H9 (cell line): ENCODE measurements around the gene HSD17B8. TPM values are rescaled to one million over a fixed set of nuclear protein-coding genes. Genes with fewer than 3 reads are reported as not detected.

Experiments
- DNase-seq: peaks from one replicate; pipeline ENCODE4 v3.0.0-alpha.2; 2017
- H2AFZ ChIP-seq: one replicate; pipeline ENCODE4 v1.6.1; 2013; ENCODE audit warnings: mild to moderate bottlenecking, low read length, control low read depth, moderate library complexity
- H2AK5ac ChIP-seq: 2 replicates; pipeline ENCODE4 v1.6.1; 2013; ENCODE audit warnings: low read length, control low read depth, mixed read lengths; ENCODE audit not compliant: insufficient read length
- H2BK120ac ChIP-seq: one replicate; pipeline ENCODE4 v1.6.1; 2013; ENCODE audit warnings: low read depth, mild to moderate bottlenecking, low read length, control low read depth, inconsistent platforms; ENCODE audit not compliant: poor library complexity, severe bottlenecking
- H2BK12ac ChIP-seq: 2 replicates; pipeline ENCODE4 v1.6.1; 2013; ENCODE audit warnings: low read length, control low read depth, mixed read lengths, low read depth; ENCODE audit not compliant: insufficient read length
- H2BK15ac ChIP-seq: 2 replicates; pipeline ENCODE4 v1.6.1; 2013; ENCODE audit warnings: low read depth, low read length, control low read depth
- H2BK20ac ChIP-seq: one replicate; pipeline ENCODE4 v1.6.1; 2013; ENCODE audit warnings: low read depth, mild to moderate bottlenecking, low read length, control low read depth, inconsistent platforms; ENCODE audit not compliant: poor library complexity, severe bottlenecking
- H2BK5ac ChIP-seq: 2 replicates; pipeline ENCODE4 v1.6.1; 2013; ENCODE audit warnings: low read length, control low read depth, mixed read lengths; ENCODE audit not compliant: insufficient read length
- H3K14ac ChIP-seq: 2 replicates; pipeline ENCODE4 v1.6.1; 2013; ENCODE audit warnings: low read length, control low read depth; ENCODE audit not compliant: insufficient read depth
- H3K18ac ChIP-seq: 2 replicates; pipeline ENCODE4 v1.6.1; 2013; ENCODE audit warnings: low read depth, mild to moderate bottlenecking, mixed read lengths, low read length, control low read depth; ENCODE audit not compliant: insufficient read length
- H3K23ac ChIP-seq: 2 replicates; pipeline ENCODE4 v1.6.1; 2013; ENCODE audit warnings: low read length, control low read depth, mixed read lengths, low read depth; ENCODE audit not compliant: insufficient read length
- H3K23me2 ChIP-seq: 2 replicates; pipeline ENCODE4 v1.6.1; 2013; ENCODE audit warnings: low read depth, mild to moderate bottlenecking, mixed read lengths, low read length, control low read depth; ENCODE audit not compliant: insufficient read length, poor library complexity, severe bottlenecking
- H3K27ac ChIP-seq: 2 replicates; pipeline ENCODE4 v1.5.1; 2013; ENCODE audit warnings: low read length, control low read depth, mixed read lengths, low read depth; ENCODE audit not compliant: insufficient read length
- H3K27me3 ChIP-seq: 2 replicates; pipeline ENCODE4 v1.6.1; 2013; ENCODE audit warnings: low read length, control low read depth, inconsistent platforms; ENCODE audit not compliant: insufficient read depth
- H3K4ac ChIP-seq: 2 replicates; pipeline ENCODE4 v1.6.1; 2013; ENCODE audit warnings: low read depth, mild to moderate bottlenecking, control low read depth, inconsistent platforms, low read length, moderate library complexity
- H3K4me1 ChIP-seq: 2 replicates; pipeline ENCODE4 v1.6.1; 2013; ENCODE audit warnings: low read length, control low read depth, inconsistent platforms; ENCODE audit not compliant: insufficient read depth
- H3K4me2 ChIP-seq: 2 replicates; pipeline ENCODE4 v1.6.1; 2013; ENCODE audit warnings: low read length, control low read depth, mixed read lengths; ENCODE audit not compliant: insufficient read length, insufficient read depth
- H3K56ac ChIP-seq: 2 replicates; pipeline ENCODE4 v1.6.1; 2013; ENCODE audit warnings: low read depth, mild to moderate bottlenecking, mixed read lengths, low read length, control low read depth; ENCODE audit not compliant: insufficient read length
- H3K79me1 ChIP-seq: 2 replicates; pipeline ENCODE4 v1.6.1; 2013; ENCODE audit warnings: low read depth, mild to moderate bottlenecking, moderate library complexity, low read length, control low read depth, inconsistent platforms; ENCODE audit not compliant: insufficient read depth, poor library complexity, severe bottlenecking
- H3K79me2 ChIP-seq: 2 replicates; pipeline ENCODE4 v1.6.1; 2013; ENCODE audit warnings: low read length, control low read depth, inconsistent platforms; ENCODE audit not compliant: insufficient read depth
- H3K9ac ChIP-seq: 2 replicates; pipeline ENCODE4 v1.6.1; 2013; ENCODE audit warnings: low read length, control low read depth, mixed read lengths; ENCODE audit not compliant: insufficient read length; ENCODE audit errors: extremely low read depth
- H3K9me3 ChIP-seq: one replicate; pipeline ENCODE4 v1.6.1; 2013; ENCODE audit warnings: low read depth, low read length, inconsistent platforms; ENCODE audit not compliant: control insufficient read depth
- H3T11ph ChIP-seq: one replicate; pipeline ENCODE4 v1.6.1; 2013; ENCODE audit warnings: mild to moderate bottlenecking, low read length, control low read depth, inconsistent platforms
- H4K20me1 ChIP-seq: one replicate; pipeline ENCODE4 v1.6.1; 2013; ENCODE audit not compliant: control insufficient read depth, insufficient read length, insufficient read depth
- H4K5ac ChIP-seq: 2 replicates; pipeline ENCODE4 v1.6.1; 2013; ENCODE audit warnings: low read depth, mild to moderate bottlenecking, mixed read lengths, low read length, control low read depth; ENCODE audit not compliant: insufficient read length
- H4K8ac ChIP-seq: replicated peaks from 2 replicates; pipeline ENCODE4 v1.6.1; 2013; ENCODE audit warnings: low read length, control low read depth, mixed read lengths, low read depth; ENCODE audit not compliant: insufficient read length
- H4K91ac ChIP-seq: 2 replicates; pipeline ENCODE4 v1.6.1; 2013; ENCODE audit warnings: low read depth, mild to moderate bottlenecking, moderate library complexity, mixed read lengths, low read length, control low read depth; ENCODE audit not compliant: insufficient read length
- H3K27ac Mint-ChIP-seq, 3 experiments: 2 replicates in 2 of 3; 3 replicates in 1 of 3; pipeline ENCODE4 v1.8.0; 2020 to 2021; ENCODE audit warnings: mixed read lengths in 3 of 3, mild to moderate bottlenecking in 1 of 3, moderate library complexity in 1 of 3
- H3K27me3 Mint-ChIP-seq: 2 replicates; pipeline ENCODE4 v1.8.0; 2021; ENCODE audit warnings: low read depth, mild to moderate bottlenecking, moderate library complexity, mixed read lengths
- H3K36me3 Mint-ChIP-seq, 3 experiments: 2 replicates in 2 of 3; 3 replicates in 1 of 3; pipeline ENCODE4 v1.8.0; 2020 to 2021; ENCODE audit warnings: low read depth in 3 of 3, mixed read lengths in 3 of 3; ENCODE audit not compliant: insufficient read depth in 1 of 3
- H3K4me1 Mint-ChIP-seq, 2 experiments: 2 replicates each; pipeline ENCODE4 v1.8.0; 2020; ENCODE audit warnings: mixed read lengths in 2 of 2
- H3K4me3 Mint-ChIP-seq, 2 experiments: 2 replicates in 1 of 2; 3 replicates in 1 of 2; pipeline ENCODE4 v1.8.0; 2020 to 2021; ENCODE audit warnings: mild to moderate bottlenecking in 2 of 2, mixed read lengths in 2 of 2, moderate library complexity in 1 of 2
- H3K9me3 Mint-ChIP-seq, 2 experiments: 2 replicates in 1 of 2; 3 replicates in 1 of 2; pipeline ENCODE4 v1.8.0; 2020; ENCODE audit warnings: mild to moderate bottlenecking in 2 of 2, mixed read lengths in 2 of 2, moderate library complexity in 1 of 2
- CTCF ChIP-seq: fragments of 200-600 bp; sonication (generic); conservative IDR thresholded peaks from 3 replicates; pipeline ENCODE4 v1.8.0; 2021; ENCODE audit warnings: antibody characterized with exemption, mild to moderate bottlenecking
- WGBS: extraction: QIAGEN DNeasy Blood & Tissue Kit; methylation state at CpG from one replicate; pipeline ENCODE4 v1.1.7; 2013; ENCODE audit warnings: missing lambda C conversion rate, low lambda C conversion rate, mixed read lengths; ENCODE audit not compliant: insufficient read length; ENCODE audit errors: extremely low coverage; 5-methylcytosine and 5-hydroxymethylcytosine counted together
- total RNA-seq: library from RNA; stranded (reverse); gene quantifications from 2 replicates; pipeline ENCODE4 v1.2.1, GENCODE V29; 2021

Gene HSD17B8
- total RNA-seq, 1 experiment from 2014 or later = 7.1 TPM

- Histone ChIP-seq H3K79me2 (no peaks in the 10 kb centered on the region), H2BK5ac (no peak overlapping the region), H3K14ac (no peak overlapping the region), H2AK5ac (no peak overlapping the region), H3K79me1 (no peaks in the 10 kb centered on the region), H2BK20ac (no peak overlapping the region), H3K18ac (no peak overlapping the region), H3K9me3 (no peaks in the 10 kb centered on the region), H4K8ac (no peak overlapping the region), H3K4me2 (peak overlapping the region; percentile 84), H3K27ac (no peak overlapping the region), H3K23ac (no peak overlapping the region), H2BK15ac (no peak overlapping the region), H3K23me2 (peaks cover 11% of the 10 kb centered on the region), H3K4me1 (no peaks in the 10 kb centered on the region), H4K5ac (no peak overlapping the region), H2BK120ac (no peak overlapping the region), H3K4ac (no peak overlapping the region), H2AFZ (no peak overlapping the region), H3K27me3 (peaks cover 3% of the 10 kb centered on the region; the same call in 1 of the 2 replicates), H4K20me1 (no peaks in the 10 kb centered on the region), H3T11ph (no peak overlapping the region), H3K9ac (no peak overlapping the region), H4K91ac (no peak overlapping the region), H2BK12ac (no peak overlapping the region), H3K56ac (no peak overlapping the region)
- Mint-ChIP-seq H3K4me3 (peak overlapping the region; percentile 76 to 91; a peak in 3 of 5 replicates), H3K9me3 (no peaks in the 10 kb centered on the region; a peak in 1 of 5 replicates), H3K27ac (no peak overlapping the region), H3K36me3 (peaks cover 14 to 25% (median 22%) of the 10 kb centered on the region in 3 experiments; a peak in 6 of 7 replicates), H3K4me1 (peaks cover 12 to 18% of the 10 kb centered on the region in 2 experiments), H3K27me3 (peaks cover 64% of the 10 kb centered on the region)
- no CpG with 5 or more reads among the region's 8 CpGs for WGBS
- DNase-seq = no peak
- no peak for TF ChIP-seq CTCF
These were observed 12.9 kb upstream of the HSD17B8 start for GRCh38 chr6:33191383-33192104.
